Stimulated activated memory B cell treated with anti-CD40 and anti-IgM and Interleukin-4, amounts not matched to agents 10 μg/mL and 1 μg/mL and 100 μg/mL, for 72 hours (primary cell): ENCODE data around the gene ZFHX3.

Experiments
- ATAC-seq: fragments of 150-1000 bp; cut with Tn5 transposase; 2 replicates; pipeline ENCODE4 v1.10.0; 2021
- H3K27ac Mint-ChIP-seq: one replicate; pipeline ENCODE4 v1.8.0; 2022; ENCODE audit warnings: mild to moderate bottlenecking, mixed read lengths
- H3K27me3 Mint-ChIP-seq: one replicate; pipeline ENCODE4 v1.8.0; 2022; ENCODE audit warnings: mixed read lengths
- H3K36me3 Mint-ChIP-seq: one replicate; pipeline ENCODE4 v1.8.0; 2022; ENCODE audit warnings: mixed read lengths
- H3K4me1 Mint-ChIP-seq: one replicate; pipeline ENCODE4 v1.8.0; 2022; ENCODE audit warnings: mixed read lengths
- H3K4me3 Mint-ChIP-seq: one replicate; pipeline ENCODE4 v1.8.0; 2022; ENCODE audit warnings: mild to moderate bottlenecking, moderate library complexity, mixed read lengths
- H3K9me3 Mint-ChIP-seq: one replicate; pipeline ENCODE4 v1.8.0; 2022; ENCODE audit warnings: mixed read lengths

Gene ZFHX3

DNA sequence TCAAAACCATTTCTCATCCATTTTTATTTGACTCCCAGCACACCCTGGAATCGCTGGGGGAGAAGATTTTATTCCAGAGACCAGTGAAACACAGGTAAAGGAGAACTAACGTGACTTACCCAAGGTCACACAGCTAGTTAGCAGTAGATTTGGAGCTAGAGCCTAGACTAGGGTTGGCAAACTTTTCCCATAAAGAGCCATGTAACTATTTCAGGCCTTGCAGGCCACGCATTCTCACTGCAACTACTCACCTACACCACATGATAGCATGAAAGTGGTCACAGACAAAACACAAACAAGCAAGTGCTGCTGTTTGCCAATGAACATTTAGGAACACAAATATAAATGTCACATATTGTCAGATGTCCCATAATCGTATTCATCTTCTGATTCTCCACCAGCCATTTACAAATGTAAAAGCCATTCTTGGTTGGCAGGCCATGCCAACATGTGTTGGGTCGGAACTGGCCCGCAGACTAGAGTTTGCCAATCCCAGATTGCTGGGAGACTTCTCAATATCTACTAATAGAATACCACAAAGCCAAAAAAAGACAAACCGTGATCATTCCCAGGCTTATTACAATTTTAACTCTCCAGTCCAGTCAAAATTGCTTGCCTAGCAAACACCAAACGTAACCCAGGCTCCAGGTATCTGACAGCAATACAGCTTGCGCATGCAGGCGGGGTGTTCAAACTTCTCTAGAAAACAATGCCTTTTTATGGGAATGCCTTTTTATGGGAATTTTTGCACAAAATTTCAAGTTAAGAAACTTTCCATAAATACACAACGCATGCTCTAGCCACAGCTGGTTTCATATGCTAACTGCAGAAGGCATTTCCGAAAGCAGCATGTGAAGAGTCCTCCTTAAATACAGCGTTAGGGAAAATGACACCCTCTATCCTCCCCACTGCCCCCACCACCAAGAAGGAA lies 20.9 kb downstream of the ZFHX3 start:
- no peaks in the 10 kb centered on the region for H3K9me3 Mint-ChIP-seq
- H3K27ac Mint-ChIP-seq: no peak overlapping the region
- peaks cover 12% of the 10 kb centered on the region for H3K4me1 Mint-ChIP-seq
- no peak overlapping the region for H3K4me3 Mint-ChIP-seq
- no peaks in the 10 kb centered on the region for H3K36me3 Mint-ChIP-seq
- H3K27me3 Mint-ChIP-seq: peaks cover 24% of the 10 kb centered on the region
- no peak for ATAC-seq

DNA sequence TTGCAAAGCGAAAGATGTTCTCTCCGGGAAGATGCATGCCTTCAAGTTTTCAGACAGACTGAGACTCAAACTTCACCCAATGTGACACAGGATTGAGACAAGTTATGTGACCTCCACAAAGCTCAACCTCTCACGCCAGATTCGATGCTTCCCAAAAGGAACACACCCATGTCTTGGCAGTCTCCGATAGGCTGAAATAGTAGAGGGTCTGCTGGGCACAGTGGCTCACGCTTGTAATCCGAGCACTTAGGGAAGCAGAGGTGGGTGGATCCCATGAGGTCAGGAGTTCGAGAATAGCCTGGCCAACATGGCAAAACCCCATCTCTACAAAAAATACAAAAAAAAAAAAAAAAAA lies 22.1 kb downstream of the ZFHX3 start:
- Mint-ChIP-seq H3K9me3 (no peaks in the 10 kb centered on the region), H3K27ac (no peak overlapping the region), H3K27me3 (peaks cover 12% of the 10 kb centered on the region), H3K4me3 (no peak overlapping the region), H3K36me3 (no peaks in the 10 kb centered on the region), H3K4me1 (peaks cover under 1% of the 10 kb centered on the region)
- no peak for ATAC-seq

DNA sequence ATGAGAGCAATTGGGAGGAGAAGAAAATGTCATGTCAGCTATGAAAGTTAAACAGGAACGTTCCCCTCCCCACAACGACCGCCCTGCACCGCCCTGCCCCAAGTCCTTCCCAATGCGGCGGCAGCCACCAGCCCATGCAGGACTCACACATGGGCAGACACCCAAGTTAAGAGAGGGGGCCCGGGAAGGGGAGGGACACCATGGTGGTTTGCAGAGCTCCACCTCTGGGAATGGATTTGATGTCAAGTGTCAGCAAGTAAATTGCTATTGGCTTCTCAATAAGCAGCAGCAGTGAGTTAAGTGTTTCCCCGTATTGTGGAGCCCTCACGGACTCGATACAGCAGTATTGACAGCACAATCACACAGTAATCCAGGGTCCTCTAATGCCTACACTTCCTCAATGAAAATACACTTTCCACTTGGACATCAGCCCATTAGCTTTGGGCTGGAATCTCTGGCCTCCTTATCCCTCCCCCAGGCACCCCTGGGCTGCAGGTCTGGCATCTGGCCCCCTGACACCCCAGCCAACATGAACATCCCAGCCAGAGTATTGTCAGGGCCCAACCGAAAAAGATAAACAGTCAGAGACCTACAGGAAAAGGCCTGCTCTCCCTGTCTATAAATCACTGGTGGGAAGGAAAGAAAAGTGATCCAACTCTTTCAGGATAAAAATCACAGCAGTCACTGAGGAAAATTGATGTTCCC lies 22.6 kb downstream of the ZFHX3 start:
- H3K27ac Mint-ChIP-seq: no peak overlapping the region
- H3K4me3 Mint-ChIP-seq: no peak overlapping the region
- no peaks in the 10 kb centered on the region for H3K36me3 Mint-ChIP-seq
- H3K4me1 Mint-ChIP-seq: no peaks in the 10 kb centered on the region
- no peaks in the 10 kb centered on the region for H3K9me3 Mint-ChIP-seq
- no peak for ATAC-seq
- peaks cover 7% of the 10 kb centered on the region for H3K27me3 Mint-ChIP-seq

DNA sequence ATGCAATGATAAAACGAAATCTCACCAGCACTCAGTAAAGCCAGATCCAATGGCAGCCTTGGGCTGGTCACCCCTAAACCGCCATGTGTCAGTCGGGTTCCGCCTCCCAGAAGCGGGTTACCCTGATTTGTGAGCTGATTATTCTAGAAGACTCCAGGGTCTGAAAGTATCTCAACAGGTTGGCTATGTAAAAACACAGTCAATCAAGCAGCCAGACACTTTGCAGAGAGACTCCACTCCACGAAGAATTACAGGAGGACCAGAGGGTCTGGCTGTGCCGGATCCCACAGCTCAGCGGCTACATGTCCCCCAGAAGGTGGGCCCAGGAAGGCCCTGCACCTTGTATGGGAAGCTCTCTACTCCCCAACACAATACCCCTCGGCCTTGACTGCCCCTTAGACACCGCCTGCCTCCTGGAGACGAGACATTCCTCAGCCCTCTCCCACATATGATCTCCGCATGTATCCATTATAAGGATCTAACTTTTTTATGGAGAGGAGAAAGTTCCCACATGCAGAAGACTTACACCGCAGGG lies 23.3 kb downstream of the ZFHX3 start:
- no peaks in the 10 kb centered on the region for H3K9me3 Mint-ChIP-seq
- peaks cover 3% of the 10 kb centered on the region for H3K4me1 Mint-ChIP-seq
- H3K27ac Mint-ChIP-seq: no peak overlapping the region
- peaks cover under 1% of the 10 kb centered on the region for H3K27me3 Mint-ChIP-seq
- H3K36me3 Mint-ChIP-seq: no peaks in the 10 kb centered on the region
- no peak for ATAC-seq
- H3K4me3 Mint-ChIP-seq: no peak overlapping the region

DNA sequence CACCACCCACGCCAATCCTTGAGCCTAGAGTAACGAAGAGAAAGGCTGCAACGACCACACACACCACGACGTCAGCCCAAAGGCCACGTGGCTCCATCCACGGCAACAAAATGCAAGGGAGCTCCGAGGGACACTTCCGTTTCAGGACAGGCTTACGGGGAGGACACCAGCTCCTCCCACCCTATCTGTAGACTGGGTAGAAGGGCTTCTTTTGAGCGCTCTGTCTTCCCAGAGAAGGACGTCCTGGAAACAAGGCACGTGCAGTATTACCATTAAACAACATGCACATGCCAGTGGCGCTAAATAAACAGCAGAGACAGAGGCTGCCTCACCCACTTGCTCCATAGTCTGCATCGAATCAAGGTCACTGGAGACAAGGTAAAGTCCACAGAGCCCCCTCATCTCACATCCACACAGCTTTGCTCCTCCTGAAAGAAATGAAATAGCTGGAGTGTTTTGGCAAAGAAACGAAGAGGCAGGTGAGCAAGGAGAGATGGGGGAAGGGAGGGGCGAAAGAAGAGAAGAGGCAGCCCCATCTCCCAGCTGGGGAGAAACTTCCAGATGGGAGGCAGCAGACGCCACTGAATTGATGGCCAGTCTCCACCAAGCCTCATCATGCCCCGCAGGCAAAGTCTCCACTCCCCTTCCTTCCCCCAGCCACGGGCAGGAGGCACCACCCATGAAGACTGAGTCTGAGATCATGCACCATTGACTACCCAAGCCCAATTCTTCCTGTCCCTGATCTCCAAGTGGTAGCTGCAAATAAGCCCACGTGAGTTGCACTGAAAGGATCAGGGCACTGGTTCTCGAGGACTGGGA lies 24.0 kb downstream of the ZFHX3 start:
- Mint-ChIP-seq H3K27ac (no peak overlapping the region), H3K9me3 (no peaks in the 10 kb centered on the region), H3K27me3 (no peaks in the 10 kb centered on the region), H3K36me3 (no peaks in the 10 kb centered on the region), H3K4me1 (peaks cover 8% of the 10 kb centered on the region), H3K4me3 (no peak overlapping the region)
- ATAC-seq: no peak

DNA sequence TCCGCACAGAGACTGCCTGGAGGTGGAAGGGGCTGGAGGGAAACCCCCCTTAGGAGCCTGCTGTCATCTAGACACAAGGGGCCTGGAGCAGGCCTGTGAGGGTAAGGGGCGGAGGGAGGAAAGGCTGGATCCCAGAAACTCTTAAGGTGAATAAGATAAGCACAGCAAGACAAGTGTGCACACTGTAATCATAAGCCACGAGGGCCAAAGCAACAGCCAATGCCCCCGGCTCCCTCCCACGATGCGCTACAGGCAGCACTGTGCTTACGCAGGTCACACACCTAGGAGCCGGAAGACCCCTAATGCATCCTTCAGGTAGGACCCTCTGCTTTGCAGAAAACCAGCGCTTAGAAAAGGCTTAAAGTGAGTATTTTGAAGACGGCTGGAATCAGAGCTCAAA lies 24.6 kb downstream of the ZFHX3 start:
- Mint-ChIP-seq H3K4me3 (no peak overlapping the region), H3K27ac (no peak overlapping the region), H3K4me1 (peaks cover 8% of the 10 kb centered on the region), H3K36me3 (no peaks in the 10 kb centered on the region), H3K9me3 (no peaks in the 10 kb centered on the region), H3K27me3 (no peaks in the 10 kb centered on the region)
- ATAC-seq: no peak

DNA sequence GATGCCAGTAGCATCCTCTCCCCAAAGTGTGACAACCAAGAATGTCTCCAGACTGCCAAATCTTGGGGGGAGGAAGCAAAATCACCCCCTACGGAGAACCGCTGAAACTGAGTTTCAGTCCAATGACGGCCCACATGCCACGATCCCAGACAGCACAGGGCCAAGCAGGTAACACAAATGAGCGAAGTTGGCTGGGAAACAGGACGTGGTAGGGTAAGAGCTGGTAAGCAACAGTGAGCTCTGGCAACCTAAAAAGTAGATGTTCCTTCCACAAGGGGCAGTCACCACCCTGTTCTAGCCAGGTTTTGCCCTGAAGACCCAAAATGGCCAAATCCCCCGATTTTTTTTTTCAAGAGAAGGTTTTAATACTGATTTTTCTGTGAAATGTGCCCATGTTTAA lies 25.4 kb downstream of the ZFHX3 start:
- no peaks in the 10 kb centered on the region for H3K27me3 Mint-ChIP-seq
- no peaks in the 10 kb centered on the region for H3K36me3 Mint-ChIP-seq
- no peaks in the 10 kb centered on the region for H3K9me3 Mint-ChIP-seq
- H3K4me3 Mint-ChIP-seq: no peak overlapping the region
- no peak overlapping the region for H3K27ac Mint-ChIP-seq
- peaks cover 12% of the 10 kb centered on the region for H3K4me1 Mint-ChIP-seq
- ATAC-seq: no peak

DNA sequence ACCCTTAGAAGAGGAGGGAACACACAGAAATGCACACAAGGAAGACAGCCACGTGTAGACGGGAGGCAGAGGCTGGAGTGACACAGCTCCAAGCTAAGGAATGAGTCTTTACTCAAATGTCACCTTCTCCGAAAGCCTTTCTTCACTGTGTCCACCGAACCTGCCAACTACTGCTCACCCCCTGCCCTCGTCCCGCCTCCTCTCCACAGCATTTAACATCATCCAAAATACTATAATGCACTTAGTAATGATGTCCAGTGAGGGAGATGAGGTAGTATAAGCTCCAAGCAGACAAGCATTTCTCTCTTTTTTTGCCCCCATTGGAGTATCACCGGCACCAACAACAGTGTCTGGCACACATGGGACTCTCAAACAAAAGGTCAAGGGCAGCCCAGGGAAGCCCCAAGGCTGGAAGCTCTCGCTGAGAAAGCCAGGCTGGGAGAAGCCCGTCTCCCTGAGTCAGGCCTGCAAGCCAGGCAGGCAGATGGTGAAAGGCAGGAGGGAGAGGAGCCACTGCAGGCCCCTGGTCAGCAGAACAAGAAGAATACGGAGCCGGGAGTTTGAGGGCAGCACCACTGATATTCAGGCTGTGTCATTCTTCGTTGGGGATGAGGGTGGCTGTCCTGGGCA lies 25.9 kb downstream of the ZFHX3 start:
- Mint-ChIP-seq H3K4me1 (peaks cover 17% of the 10 kb centered on the region), H3K4me3 (no peak overlapping the region), H3K36me3 (no peaks in the 10 kb centered on the region), H3K27ac (no peak overlapping the region), H3K9me3 (no peaks in the 10 kb centered on the region), H3K27me3 (no peaks in the 10 kb centered on the region)
- no peak for ATAC-seq

DNA sequence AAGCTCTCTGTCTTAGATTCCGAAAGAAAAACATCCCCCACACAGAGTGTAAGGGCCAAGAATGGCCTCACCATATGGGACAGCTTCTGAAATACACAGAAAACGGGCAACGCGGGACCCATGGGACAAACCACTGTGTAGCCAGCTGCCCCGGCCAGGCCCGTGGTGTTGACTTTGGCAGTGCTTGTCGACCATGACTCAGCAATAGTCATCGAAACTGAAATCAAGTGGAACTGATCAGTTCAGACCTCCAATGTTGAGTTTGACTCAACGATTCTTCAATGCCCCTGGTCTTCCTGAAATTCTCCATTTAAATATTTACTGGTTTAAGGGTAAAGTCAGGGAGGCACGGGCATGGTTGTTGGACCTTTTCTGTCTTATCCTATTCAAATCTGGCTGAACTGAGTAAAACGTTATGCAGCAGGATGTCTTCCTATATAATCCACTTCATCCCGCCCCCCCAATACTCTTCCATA lies 27.5 kb downstream of the ZFHX3 start:
- ATAC-seq: no peak
- no peaks in the 10 kb centered on the region for H3K36me3 Mint-ChIP-seq
- H3K27me3 Mint-ChIP-seq: no peaks in the 10 kb centered on the region
- no peak overlapping the region for H3K4me3 Mint-ChIP-seq
- H3K9me3 Mint-ChIP-seq: no peaks in the 10 kb centered on the region
- H3K4me1 Mint-ChIP-seq: peaks cover 31% of the 10 kb centered on the region
- H3K27ac Mint-ChIP-seq: no peak overlapping the region

DNA sequence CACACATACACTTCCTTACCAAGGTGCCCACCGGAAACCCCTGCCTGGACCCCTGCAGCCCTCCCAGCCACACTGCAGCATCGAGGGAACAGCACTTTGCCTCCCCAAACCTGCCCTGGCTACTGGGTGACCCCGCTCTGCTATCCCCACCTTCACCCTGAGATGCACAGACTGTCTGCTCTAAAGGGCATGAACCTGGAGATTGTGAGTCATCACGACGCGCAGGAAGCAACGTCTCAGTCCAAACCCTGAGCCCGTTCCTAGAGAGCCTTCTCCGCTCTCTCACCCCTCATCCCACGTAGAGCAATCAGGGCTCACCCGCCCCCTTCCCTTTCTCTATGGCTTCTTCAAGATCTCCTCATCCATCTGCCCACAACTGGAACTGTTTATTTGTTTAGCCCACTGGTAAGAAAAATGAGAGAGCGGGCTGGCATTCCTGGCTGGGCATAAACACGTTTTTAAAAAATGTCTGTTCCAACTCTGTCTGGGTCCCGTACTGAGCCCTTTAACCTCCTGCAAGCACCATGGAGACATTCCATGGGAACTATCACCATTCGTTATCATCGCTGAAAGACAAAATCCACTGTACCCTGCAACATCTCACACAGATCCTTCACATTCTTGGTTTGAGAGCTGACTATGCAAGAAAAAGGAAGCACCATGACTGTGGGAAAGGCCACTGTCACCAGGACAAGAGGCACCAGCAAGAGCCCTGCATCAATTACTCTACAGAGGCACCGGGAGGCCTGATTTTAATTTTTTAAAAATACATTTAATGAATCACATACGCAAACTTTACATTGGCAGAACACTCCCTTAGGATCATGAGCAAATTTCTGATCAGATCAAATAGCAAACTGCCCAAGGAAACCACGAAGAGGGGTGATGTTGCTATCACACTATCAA lies 28.2 kb downstream of the ZFHX3 start:
- Mint-ChIP-seq H3K27ac (no peak overlapping the region), H3K27me3 (no peaks in the 10 kb centered on the region), H3K4me1 (peaks cover 31% of the 10 kb centered on the region), H3K9me3 (no peaks in the 10 kb centered on the region), H3K36me3 (no peaks in the 10 kb centered on the region), H3K4me3 (no peak overlapping the region)
- ATAC-seq: no peak

DNA sequence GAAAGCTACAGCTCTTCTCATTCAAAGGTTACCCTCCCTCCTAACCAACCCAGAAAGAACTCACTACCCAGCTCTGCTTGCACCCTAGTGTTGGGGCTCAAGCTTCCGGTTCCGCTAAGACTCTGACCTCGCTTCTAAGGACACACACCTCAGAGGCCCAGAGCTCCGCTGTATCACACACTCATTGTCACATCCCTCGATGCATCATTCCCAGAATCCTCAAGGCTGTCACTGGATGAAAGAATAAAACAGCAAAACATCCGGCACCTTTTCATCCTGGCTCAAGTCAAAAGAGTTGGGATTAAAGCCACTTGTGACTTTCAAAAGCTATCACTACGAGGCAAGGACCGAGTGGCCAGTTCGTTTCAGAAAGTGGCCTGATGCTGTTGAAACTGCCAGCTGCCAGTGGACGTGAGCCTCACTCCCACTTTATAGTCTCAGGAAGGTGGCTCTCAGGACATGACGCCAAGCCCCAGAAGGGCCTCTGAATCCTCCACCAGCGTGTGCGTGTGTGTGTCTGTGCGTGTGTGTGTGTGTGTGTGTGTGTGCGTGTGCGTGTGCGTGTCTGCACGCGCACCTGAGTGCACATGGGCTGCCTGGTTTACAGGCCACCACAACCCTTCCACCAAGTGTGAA lies 29.0 kb downstream of the ZFHX3 start:
- H3K27ac Mint-ChIP-seq: no peak overlapping the region
- peaks cover 31% of the 10 kb centered on the region for H3K4me1 Mint-ChIP-seq
- H3K4me3 Mint-ChIP-seq: no peak overlapping the region
- ATAC-seq: no peak
- H3K27me3 Mint-ChIP-seq: no peaks in the 10 kb centered on the region
- no peaks in the 10 kb centered on the region for H3K36me3 Mint-ChIP-seq
- H3K9me3 Mint-ChIP-seq: no peaks in the 10 kb centered on the region

DNA sequence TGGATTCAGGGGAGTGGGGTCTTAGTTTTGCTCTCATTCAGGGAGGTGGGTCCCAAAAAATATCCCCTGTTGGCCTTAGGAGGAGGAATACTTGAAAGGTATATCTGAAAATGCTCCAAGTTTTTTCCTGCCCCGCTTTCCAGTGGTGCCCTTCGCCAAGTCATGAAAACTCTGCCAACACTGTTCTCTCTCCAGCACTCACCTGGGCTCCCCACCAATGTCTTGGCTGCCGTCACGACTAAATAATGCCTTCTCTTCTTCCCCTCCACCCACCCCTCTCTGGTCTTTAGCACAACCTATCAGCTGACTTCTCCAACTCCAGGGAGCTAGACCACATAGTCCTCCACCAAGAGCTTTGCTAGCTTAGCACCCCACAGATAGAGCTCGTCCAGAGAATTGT lies 30.6 kb downstream of the ZFHX3 start:
- Mint-ChIP-seq H3K27ac (peak overlapping the region; percentile 24), H3K27me3 (no peaks in the 10 kb centered on the region), H3K4me1 (peaks cover 31% of the 10 kb centered on the region), H3K36me3 (no peaks in the 10 kb centered on the region), H3K4me3 (no peak overlapping the region), H3K9me3 (no peaks in the 10 kb centered on the region)
- ATAC-seq: no peak

DNA sequence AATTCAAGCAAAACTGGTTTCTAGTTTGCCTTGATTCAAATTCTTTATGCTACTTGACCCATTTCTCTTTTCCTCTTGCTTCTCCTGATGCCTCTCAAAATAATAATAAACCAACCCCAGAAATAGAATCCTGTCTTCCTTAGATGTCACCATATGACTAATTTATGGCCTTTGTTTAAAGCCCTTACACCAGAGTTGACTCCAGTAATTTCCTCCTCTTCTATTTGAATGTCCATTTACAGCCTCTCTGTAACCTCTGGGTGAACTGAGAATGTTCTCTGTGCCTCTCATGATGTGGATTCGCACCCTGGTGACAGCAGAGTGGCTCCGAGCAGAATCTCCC lies 31.5 kb downstream of the ZFHX3 start:
- Mint-ChIP-seq H3K4me1 (peaks cover 31% of the 10 kb centered on the region), H3K9me3 (no peaks in the 10 kb centered on the region), H3K27me3 (no peaks in the 10 kb centered on the region), H3K4me3 (no peak overlapping the region), H3K36me3 (no peaks in the 10 kb centered on the region), H3K27ac (peak overlapping the region; percentile 1)
- ATAC-seq: peak; percentile 66
